ENCODE measurements around the gene HGS. TPM values are rescaled to one million over a fixed set of nuclear protein-coding genes. Genes with fewer than 3 reads are reported as not detected.

HGS gene
- total RNA-seq, 4 donors from 2014 or later = 91.0 to 181 (median 107) TPM

- no peak for TF ChIP-seq POLR2A (IDR thresholded peaks at IDR 0.05)
- no peak for TF ChIP-seq POLR2AphosphoS5 (IDR thresholded peaks at IDR 0.05)
- no peak for TF ChIP-seq CTCF (IDR thresholded peaks at IDR 0.05)
- TF ChIP-seq EP300 (IDR thresholded peaks at IDR 0.05) = no peak
- WGBS = 92% methylated on average over 7 of the region's 35 CpGs
- Histone ChIP-seq H3K4me3 (no peak overlapping the region), H3K27me3 (no peaks in the 10 kb centered on the region), H3K4me1 (peaks cover 2% of the 10 kb centered on the region), H3K27ac (no peak overlapping the region), H3K36me3 (peaks cover 100% of the 10 kb centered on the region), H3K9me3 (no peaks in the 10 kb centered on the region)
- no peak for DNase-seq (ENCODE audit: low spot score in 2 of 2)
Observed at GRCh38 chr17:81693509-81694210, 9.8 kb downstream of the HGS start.

DNA sequence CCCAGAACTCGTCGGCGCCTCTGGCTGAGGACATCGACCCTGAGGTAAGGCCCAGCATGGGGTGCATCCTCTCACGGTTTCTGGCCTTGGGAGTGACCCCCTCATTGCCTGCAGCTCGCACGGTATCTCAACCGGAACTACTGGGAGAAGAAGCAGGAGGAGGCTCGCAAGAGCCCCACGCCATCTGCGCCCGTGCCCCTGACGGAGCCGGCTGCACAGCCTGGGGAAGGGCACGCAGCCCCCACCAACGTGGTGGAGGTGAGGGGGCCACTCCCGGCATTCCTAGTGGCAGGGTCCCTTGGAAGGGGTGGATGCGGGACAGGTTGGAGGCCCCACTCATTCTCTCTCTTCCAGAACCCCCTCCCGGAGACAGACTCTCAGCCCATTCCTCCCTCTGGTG, 11.0 kb downstream of the HGS start:
- no peaks in the 10 kb centered on the region for H3K27me3 ChIP-seq
- H3K9me3 ChIP-seq = no peaks in the 10 kb centered on the region
- WGBS = 96% methylated on average over 14 of the region's 19 CpGs
- H3K4me3 ChIP-seq = no peak overlapping the region
- H3K27ac ChIP-seq = no peak overlapping the region
- DNase-seq (ENCODE audit: low spot score in 2 of 2) = no peak
- peaks cover 98% of the 10 kb centered on the region for H3K36me3 ChIP-seq
- no peaks in the 10 kb centered on the region for H3K4me1 ChIP-seq
- TF ChIP-seq EP300 (IDR thresholded peaks at IDR 0.05) (no peak), POLR2AphosphoS5 (IDR thresholded peaks at IDR 0.05) (no peak), CTCF (IDR thresholded peaks at IDR 0.05) (no peak), POLR2A (IDR thresholded peaks at IDR 0.05) (no peak)

DNA sequence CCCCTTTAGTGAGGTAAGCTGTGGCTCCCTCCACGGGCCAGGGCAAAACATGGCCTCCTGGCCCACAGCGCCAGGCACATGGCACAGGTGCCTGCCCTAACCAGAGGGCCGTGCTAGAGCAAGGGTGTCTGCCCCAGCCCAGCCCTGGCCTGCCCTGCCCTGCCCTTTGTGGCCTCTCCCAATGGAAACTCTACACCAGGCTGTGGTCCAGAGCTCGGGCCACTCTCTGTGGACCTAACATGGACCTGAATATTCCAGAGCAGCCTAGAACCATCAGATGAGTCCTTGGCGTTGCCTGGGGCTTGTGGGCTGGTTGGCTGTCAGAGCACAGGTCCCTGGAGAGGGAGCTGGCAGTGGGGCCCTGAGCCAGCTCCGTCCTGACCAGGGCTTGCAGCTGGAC, 11.4 kb downstream of the HGS start:
- Histone ChIP-seq H3K9me3 (no peaks in the 10 kb centered on the region), H3K27ac (no peak overlapping the region), H3K36me3 (peaks cover 96% of the 10 kb centered on the region), H3K27me3 (no peaks in the 10 kb centered on the region), H3K4me3 (no peak overlapping the region), H3K4me1 (no peaks in the 10 kb centered on the region)
- TF ChIP-seq POLR2AphosphoS5 (IDR thresholded peaks at IDR 0.05) (no peak), EP300 (IDR thresholded peaks at IDR 0.05) (no peak), CTCF (IDR thresholded peaks at IDR 0.05) (no peak), POLR2A (IDR thresholded peaks at IDR 0.05) (no peak)
- DNase-seq (ENCODE audit: low spot score in 2 of 2) = no peak
- 80% methylated on average over 2 of the region's 6 CpGs for WGBS

- no peak for TF ChIP-seq POLR2AphosphoS5 (IDR thresholded peaks at IDR 0.05)
- no peak for TF ChIP-seq POLR2A (IDR thresholded peaks at IDR 0.05)
- no peak for TF ChIP-seq CTCF (IDR thresholded peaks at IDR 0.05)
- TF ChIP-seq EP300 (IDR thresholded peaks at IDR 0.05) = no peak
- H3K9me3 ChIP-seq = no peaks in the 10 kb centered on the region
- no peak for DNase-seq (ENCODE audit: low spot score in 2 of 2)
- H3K4me3 ChIP-seq = no peak overlapping the region
- H3K27ac ChIP-seq = no peak overlapping the region
- H3K27me3 ChIP-seq = no peaks in the 10 kb centered on the region
- peaks cover 96% of the 10 kb centered on the region for H3K36me3 ChIP-seq
- peaks cover 6% of the 10 kb centered on the region for H3K4me1 ChIP-seq
- WGBS = 87% methylated on average over 22 of the region's 22 CpGs
Observed at GRCh38 chr17:81695801-81696200, 12.0 kb downstream of the HGS start.

GRCh38 chr17:81696218-81696941, 12.6 kb downstream of the HGS start:
- peaks cover 96% of the 10 kb centered on the region for H3K36me3 ChIP-seq
- H3K27me3 ChIP-seq = no peaks in the 10 kb centered on the region
- peaks cover 11% of the 10 kb centered on the region for H3K4me1 ChIP-seq
- H3K4me3 ChIP-seq = no peak overlapping the region
- DNase-seq (ENCODE audit: low spot score in 2 of 2) = no peak
- 91% methylated on average over 34 of the region's 40 CpGs for WGBS
- TF ChIP-seq POLR2AphosphoS5 (IDR thresholded peaks at IDR 0.05) = no peak
- TF ChIP-seq EP300 (IDR thresholded peaks at IDR 0.05) = no peak
- TF ChIP-seq CTCF (IDR thresholded peaks at IDR 0.05) = no peak
- TF ChIP-seq POLR2A (IDR thresholded peaks at IDR 0.05) = no peak
- H3K9me3 ChIP-seq = no peaks in the 10 kb centered on the region
- H3K27ac ChIP-seq = no peak overlapping the region
